Spinal cord (tissue), 10 donors: Measurements from ENCODE around the gene KRT4. TPM values are rescaled to one million over a fixed set of nuclear protein-coding genes. Genes with fewer than 3 reads are reported as not detected.

Experiments
- DNase-seq, 6 donors: peaks; one replicate each; pipeline versions ENCODE4 v3.0.0 to v3.0.0-alpha.2; 2013 to 2015; ENCODE audit warnings: low spot score in 6 of 6, low read depth in 4 of 6
- H3K27ac ChIP-seq: one replicate; pipeline ENCODE4 v1.5.1; 2013; ENCODE audit warnings: low read depth, low read length, control low read depth
- H3K27me3 ChIP-seq: one replicate; pipeline ENCODE4 v1.6.1; 2013; ENCODE audit warnings: low read length; ENCODE audit not compliant: control insufficient read depth, insufficient read depth
- H3K36me3 ChIP-seq: one replicate; pipeline ENCODE4 v1.6.1; 2013; ENCODE audit warnings: low read length; ENCODE audit not compliant: control insufficient read depth, insufficient read depth
- H3K4me1 ChIP-seq: one replicate; pipeline ENCODE4 v1.6.1; 2013; ENCODE audit warnings: low read length; ENCODE audit not compliant: control insufficient read depth, insufficient read depth
- H3K4me3 ChIP-seq: one replicate; pipeline ENCODE4 v1.5.1; 2013; ENCODE audit warnings: low read depth, low read length, control low read depth
- H3K9me3 ChIP-seq: one replicate; pipeline ENCODE4 v1.6.1; 2013; ENCODE audit warnings: low read length; ENCODE audit not compliant: control insufficient read depth, insufficient read depth
- WGBS: methylation state at CpG from one replicate; pipeline ENCODE4 v1.1.5; 2013; ENCODE audit warnings: missing lambda C conversion rate; ENCODE audit not compliant: insufficient coverage; 5-methylcytosine and 5-hydroxymethylcytosine counted together
- polyA plus RNA-seq, 2 donors: library from polyadenylated mRNA; unstranded; fragments of 120-200 nt; gene quantifications; one replicate each; pipeline ENCODE4 v1.2.1, GENCODE V29; 2013; ENCODE audit not compliant: insufficient read length in 2 of 2
- total RNA-seq, 2 donors: library from RNA; depleted of rRNA in 1 of 2; stranded (reverse); fragments of 120-200 nt in 1 of 2; fragments of >200 nt in 1 of 2; gene quantifications; one replicate each; pipeline versions ENCODE4 v1.2.3 to v1.2.4, GENCODE V29; 2013 to 2014
- donor health status: healthy.

KRT4 gene
- total and polyA plus RNA-seq, 4 donors: 0.11 to 0.20 (median 0.14) TPM; not detected in 1

DNA sequence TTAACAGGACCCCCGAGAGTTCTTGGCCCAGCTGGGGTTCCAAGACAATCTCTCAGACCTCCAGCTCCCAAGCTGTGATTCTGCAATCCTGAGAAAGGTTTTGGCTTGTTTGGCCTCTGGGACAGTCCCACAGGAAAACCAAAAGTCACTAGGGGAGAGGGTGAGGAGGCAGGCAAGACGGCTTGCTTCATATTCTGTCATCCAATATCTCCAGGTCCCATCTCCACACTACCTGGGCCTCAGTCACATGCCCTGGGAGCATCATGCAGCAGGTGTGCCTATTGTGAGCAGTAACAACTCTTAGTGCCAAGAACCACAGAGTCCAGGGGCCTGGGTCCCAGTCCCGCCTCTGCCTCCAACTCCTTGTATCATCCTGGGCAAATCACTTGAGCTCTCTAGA, 18.5 kb upstream of the KRT4 start:
- no peak for DNase-seq
- WGBS: 83% methylated on average over 1 of the region's 3 CpGs
- Histone ChIP-seq H3K36me3 (no peaks in the 10 kb centered on the region), H3K4me1 (peaks cover 8% of the 10 kb centered on the region), H3K9me3 (no peaks in the 10 kb centered on the region), H3K27me3 (peaks cover 2% of the 10 kb centered on the region), H3K4me3 (no peak overlapping the region), H3K27ac (no peak overlapping the region)

DNA sequence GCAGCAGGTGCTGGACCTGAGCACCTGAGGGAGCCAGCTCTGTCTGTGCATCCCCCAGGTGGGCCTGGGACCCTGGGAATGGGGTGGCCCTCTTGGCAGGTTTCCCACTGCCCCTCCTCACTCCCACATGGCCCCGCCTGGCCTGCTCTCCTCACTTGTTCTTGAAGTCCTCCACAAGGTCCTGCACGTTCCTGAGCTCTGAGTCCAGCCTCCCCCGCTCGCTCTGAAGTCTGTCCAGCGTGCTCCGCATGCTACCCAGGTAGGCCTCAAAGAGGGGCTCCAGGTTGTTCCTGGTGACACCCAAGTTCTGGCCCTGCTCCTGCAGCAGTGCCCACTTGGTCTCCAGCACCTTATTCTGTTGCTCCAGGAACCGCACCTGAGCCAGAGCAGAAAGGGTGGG, 17.3 kb upstream of the KRT4 start:
- no peak overlapping the region for H3K27ac ChIP-seq
- H3K4me3 ChIP-seq: no peak overlapping the region
- peaks cover 2% of the 10 kb centered on the region for H3K27me3 ChIP-seq
- H3K4me1 ChIP-seq: peaks cover 8% of the 10 kb centered on the region
- 91% methylated on average over 7 of the region's 7 CpGs for WGBS
- no peak for DNase-seq
- H3K9me3 ChIP-seq: no peaks in the 10 kb centered on the region
- no peaks in the 10 kb centered on the region for H3K36me3 ChIP-seq

DNA sequence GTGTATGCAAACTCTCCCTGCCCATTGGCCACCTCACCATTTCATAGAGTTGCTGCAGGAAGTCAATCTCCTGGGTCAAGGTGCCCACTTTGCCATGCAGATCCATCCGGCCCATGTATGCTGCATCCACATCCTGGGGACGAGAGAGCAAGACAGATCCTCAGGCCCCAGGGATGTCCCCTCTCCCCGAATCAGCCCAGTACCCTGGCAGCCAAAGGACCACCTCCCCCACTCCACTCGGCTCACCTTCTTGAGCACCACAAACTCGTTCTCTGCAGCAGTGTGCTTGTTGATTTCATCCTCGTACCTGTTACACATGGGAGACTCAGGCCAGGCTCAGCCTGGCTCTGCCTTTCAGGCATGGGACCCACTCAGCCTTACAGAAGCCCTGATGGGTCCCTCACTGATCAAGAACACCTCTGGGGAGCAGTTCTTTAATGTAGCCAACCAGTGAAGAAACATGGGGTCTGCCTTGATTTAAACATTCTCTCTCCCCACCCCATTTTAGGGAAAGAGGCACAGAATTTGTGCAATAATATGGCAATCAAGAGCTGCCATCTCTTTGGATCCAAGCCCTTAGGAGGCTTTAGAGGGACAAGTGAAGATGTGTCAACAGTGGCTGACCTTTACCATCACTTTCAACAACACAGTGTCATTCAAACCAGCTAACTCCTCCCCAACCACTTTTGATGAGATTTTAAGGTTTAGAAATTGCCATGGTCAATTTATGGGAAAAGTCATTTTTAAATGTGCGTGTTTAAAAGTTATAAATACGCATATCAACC, 16.3 kb upstream of the KRT4 start:
- no peak overlapping the region for H3K4me3 ChIP-seq
- H3K36me3 ChIP-seq: no peaks in the 10 kb centered on the region
- no peak for DNase-seq
- WGBS: 83% methylated on average over 5 of the region's 8 CpGs
- no peaks in the 10 kb centered on the region for H3K9me3 ChIP-seq
- peaks cover 2% of the 10 kb centered on the region for H3K27me3 ChIP-seq
- peaks cover 5% of the 10 kb centered on the region for H3K4me1 ChIP-seq
- H3K27ac ChIP-seq: no peak overlapping the region

DNA sequence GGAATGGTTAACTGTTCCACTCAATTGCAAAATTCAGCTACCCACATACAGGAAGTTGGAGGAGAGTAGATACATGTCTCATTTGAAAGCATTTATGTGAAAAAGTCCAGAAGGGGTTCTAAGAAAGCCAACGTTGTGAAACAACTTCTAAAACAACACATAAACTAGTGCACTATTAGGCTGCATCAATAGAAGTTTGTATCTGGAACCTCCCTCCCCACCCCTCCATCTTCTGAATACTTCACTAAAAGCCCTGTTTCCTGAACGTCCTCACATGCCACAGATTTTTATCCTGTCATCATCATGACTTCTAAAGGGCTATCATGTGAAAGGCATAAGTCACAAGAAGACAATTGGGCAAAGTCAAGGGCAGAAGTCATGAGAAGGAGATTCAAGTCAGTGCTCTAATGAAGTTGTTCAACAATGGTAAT, 14.7 kb upstream of the KRT4 start:
- no peak overlapping the region for H3K27ac ChIP-seq
- H3K9me3 ChIP-seq: no peaks in the 10 kb centered on the region
- WGBS: no CpG with 5 or more reads among the region's 2 CpGs
- H3K27me3 ChIP-seq: peaks cover 2% of the 10 kb centered on the region
- H3K4me1 ChIP-seq: no peaks in the 10 kb centered on the region
- no peaks in the 10 kb centered on the region for H3K36me3 ChIP-seq
- DNase-seq: no peak
- no peak overlapping the region for H3K4me3 ChIP-seq

DNA sequence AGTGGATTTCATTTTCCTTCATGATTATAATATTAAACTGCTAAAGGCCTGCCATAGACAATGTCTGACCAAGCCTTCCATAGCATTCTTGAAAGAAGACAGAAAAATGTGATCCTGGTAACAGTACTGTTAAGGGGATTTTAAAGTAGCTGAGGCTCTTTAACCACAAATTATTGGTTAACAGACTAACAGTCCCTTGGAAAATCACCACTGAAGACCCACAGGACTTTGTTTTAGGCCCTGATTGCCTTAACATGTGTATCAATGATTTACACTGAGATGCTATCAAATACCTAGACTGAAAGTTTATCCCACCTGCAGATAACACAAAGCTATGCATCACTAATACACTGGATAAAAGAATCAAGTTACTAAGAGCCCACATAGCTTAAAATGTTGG, 14.2 kb upstream of the KRT4 start:
- no peaks in the 10 kb centered on the region for H3K4me1 ChIP-seq
- no peaks in the 10 kb centered on the region for H3K9me3 ChIP-seq
- no peak overlapping the region for H3K27ac ChIP-seq
- no peak for DNase-seq
- H3K27me3 ChIP-seq: peaks cover 2% of the 10 kb centered on the region
- no peaks in the 10 kb centered on the region for H3K36me3 ChIP-seq
- no peak overlapping the region for H3K4me3 ChIP-seq

DNA sequence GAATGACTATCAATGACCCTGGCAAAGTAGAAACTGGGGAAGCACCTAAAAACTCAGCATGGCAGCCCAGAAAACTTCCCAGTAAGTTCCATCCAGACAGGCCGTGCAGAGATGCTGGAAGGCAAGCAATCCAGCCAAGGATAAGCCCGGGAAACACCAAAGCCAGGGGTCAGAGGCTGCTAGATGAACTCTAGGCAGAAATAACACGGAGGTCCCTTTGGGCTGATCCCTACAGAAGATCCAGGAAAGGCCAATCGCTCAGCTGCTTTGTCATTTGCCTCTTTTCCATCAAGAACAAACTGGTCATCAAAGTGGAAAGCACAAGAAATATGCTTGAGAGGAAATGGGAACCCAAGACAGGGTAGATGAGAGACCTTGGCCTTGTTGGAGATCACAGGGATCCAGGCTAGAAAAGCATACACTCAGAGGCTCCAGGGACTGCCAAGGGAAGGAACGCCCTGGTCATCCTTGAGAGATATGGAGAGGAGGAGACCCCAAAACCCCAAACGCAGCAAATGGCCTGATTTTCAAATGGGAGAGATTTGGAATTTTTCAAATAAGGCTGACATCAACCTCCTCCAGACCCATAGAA, 13.7 kb upstream of the KRT4 start:
- no peak for DNase-seq
- Histone ChIP-seq H3K4me1 (peaks cover 2% of the 10 kb centered on the region), H3K4me3 (no peak overlapping the region), H3K36me3 (no peaks in the 10 kb centered on the region), H3K27ac (no peak overlapping the region), H3K9me3 (no peaks in the 10 kb centered on the region), H3K27me3 (peaks cover 2% of the 10 kb centered on the region)
- WGBS: 71% methylated on average over 4 of the region's 6 CpGs

DNA sequence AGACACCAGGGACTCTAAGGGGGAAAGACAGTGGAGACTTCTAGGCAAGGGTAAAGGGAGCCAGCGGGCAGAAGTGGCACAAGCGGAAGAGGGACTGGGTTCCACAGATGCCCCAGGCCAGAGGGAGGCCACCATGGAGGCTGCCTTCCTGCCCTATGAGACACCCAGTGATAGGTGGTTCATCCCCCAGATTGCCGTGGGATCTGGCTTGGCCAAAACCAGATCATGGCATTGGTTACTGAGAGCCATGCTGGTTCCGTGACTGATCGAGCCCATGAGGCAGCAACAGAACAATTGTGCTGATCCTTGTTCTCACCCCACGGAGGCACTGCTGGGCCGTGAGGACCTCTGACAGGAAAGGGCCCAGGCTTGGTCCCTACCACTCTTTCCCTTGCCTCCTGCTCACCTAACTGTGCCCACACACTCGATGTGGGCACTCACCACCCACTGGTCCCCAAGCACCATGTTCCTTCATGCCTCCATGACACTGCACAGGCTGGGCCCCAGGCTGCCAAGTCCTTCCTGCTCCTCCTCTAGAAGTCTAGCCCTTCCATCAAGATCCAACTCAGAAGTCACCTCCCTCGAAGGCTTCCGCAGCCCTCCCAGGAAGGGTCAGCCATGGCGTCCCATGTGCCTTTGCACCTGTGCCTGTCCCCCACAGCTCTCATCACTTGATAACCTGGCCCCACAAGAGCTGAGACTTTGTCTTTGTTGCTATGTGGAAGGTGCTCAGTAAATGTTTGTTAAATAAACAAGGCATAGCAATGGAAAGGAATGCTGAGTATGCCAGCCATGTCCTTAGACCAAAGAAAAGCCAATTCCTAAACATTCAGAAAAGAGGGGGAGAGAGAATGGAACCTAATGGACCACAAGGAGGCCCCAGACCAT, 12.9 kb upstream of the KRT4 start:
- H3K4me3 ChIP-seq: no peak overlapping the region
- no peaks in the 10 kb centered on the region for H3K36me3 ChIP-seq
- H3K4me1 ChIP-seq: peaks cover 2% of the 10 kb centered on the region
- 95% methylated on average over 8 of the region's 11 CpGs for WGBS
- H3K9me3 ChIP-seq: no peaks in the 10 kb centered on the region
- DNase-seq: no peak
- peaks cover 2% of the 10 kb centered on the region for H3K27me3 ChIP-seq
- no peak overlapping the region for H3K27ac ChIP-seq

DNA sequence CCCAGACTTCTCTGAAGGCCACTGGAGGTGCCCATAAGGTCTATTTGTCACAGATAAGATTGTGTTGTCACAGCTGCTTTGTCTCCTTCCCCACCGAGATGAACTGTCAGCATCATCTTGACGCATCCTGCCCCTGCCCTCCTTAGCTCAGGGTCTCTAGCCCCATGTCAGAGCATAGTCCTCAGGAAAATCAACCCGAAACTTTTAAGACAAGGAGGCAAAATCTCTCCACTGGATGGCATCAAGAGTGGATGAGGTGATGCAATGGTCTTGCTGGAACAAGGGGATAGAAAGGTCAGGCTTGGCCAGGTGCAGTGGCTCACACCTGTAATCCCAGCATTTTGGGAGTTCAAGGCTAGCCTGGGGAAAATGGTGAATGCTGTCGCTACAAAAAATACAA, 12.0 kb upstream of the KRT4 start:
- Histone ChIP-seq H3K27ac (no peak overlapping the region), H3K4me1 (peaks cover 2% of the 10 kb centered on the region), H3K9me3 (no peaks in the 10 kb centered on the region), H3K4me3 (no peak overlapping the region), H3K27me3 (peaks cover 2% of the 10 kb centered on the region), H3K36me3 (no peaks in the 10 kb centered on the region)
- no peak for DNase-seq
- WGBS: 75% methylated on average over 4 of the region's 4 CpGs

DNA sequence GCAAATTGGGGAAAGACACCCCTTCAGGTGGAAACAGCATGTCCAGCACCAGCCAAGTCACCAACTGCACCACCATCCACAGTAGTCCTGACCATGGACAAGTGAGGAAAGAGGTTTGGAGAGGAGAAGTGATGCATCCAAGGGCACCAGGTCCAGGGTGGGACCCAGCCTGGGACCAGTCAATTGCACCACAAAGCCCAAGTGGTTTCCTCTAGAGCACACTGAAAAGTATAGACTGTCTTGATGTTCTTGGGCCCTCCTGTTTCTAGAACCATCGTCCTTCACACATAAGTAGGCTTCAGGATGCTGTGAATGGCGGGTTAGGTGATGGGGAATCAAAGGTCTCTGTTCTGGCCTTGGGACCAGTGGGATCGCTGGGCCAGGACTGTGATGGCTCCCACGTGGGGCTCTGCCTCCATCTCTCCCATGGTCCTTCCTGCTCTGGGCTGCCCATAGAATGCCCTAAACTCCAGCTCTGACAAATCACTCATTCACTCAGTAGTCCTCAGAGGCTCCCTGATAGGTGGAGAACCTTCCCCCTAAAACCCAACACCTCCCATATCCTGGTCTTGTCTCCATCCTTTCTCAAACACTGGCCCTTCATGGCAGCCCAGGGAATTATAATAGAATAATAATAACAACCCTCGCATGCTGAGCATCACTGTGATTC, 11.0 kb upstream of the KRT4 start:
- no CpG with 5 or more reads among the region's 5 CpGs for WGBS
- H3K4me3 ChIP-seq: no peak overlapping the region
- no peaks in the 10 kb centered on the region for H3K9me3 ChIP-seq
- peaks cover 2% of the 10 kb centered on the region for H3K27me3 ChIP-seq
- H3K27ac ChIP-seq: no peak overlapping the region
- H3K4me1 ChIP-seq: peaks cover 2% of the 10 kb centered on the region
- DNase-seq: no peak
- no peaks in the 10 kb centered on the region for H3K36me3 ChIP-seq
